ENCODE measurements around the gene WDR73. TPM values are rescaled to one million over a fixed set of nuclear protein-coding genes. Genes with fewer than 3 reads are reported as not detected.

WDR73 gene
- polyA plus RNA-seq, 1 donor: 30.8 TPM

Other genes starting within 250 kb of the WDR73 start
- gene ZSCAN2, start 53.3 kb downstream of the WDR73 start, polyA plus RNA-seq: 12.1 TPM
- gene NMB, start 3.9 kb upstream of the WDR73 start, polyA plus RNA-seq: 2.2 TPM
- gene SEC11A, start 61.9 kb upstream of the WDR73 start, polyA plus RNA-seq: 156 TPM
- gene ZNF592, start 94.3 kb upstream of the WDR73 start, polyA plus RNA-seq: 24.3 TPM
- gene ALPK3, start 163.1 kb upstream of the WDR73 start, polyA plus RNA-seq: 9.4 TPM
- 33.1 TPM for gene SLC28A1, start 230.4 kb upstream of the WDR73 start, polyA plus RNA-seq

All from large intestine (tissue), 1 donor.